Astrocyte of the spinal cord (primary cell): Measurements from ENCODE around the gene SORCS2.

Experiments used
- DNase-seq: peaks from one replicate; pipeline ENCODE4 v3.0.0; 2011; ENCODE audit warnings: low read depth, low spot score
- H3K4me3 ChIP-seq: 2 replicates; pipeline ENCODE4 v1.5.1; 2011; ENCODE audit warnings: low read depth, mild to moderate bottlenecking, low read length, moderate library complexity
- CTCF ChIP-seq: IDR thresholded peaks from 2 replicates; pipeline ENCODE4 v1.5.1; 2012; ENCODE audit warnings: low read depth, mild to moderate bottlenecking, low read length, inconsistent platforms
- in situ Hi-C: cut with HindIII; loops from 2 replicates; pipeline ENCODE4 v1.10.0; 2017; ENCODE audit warnings: low sequenced_read_pairs

Gene SORCS2

GRCh38 chr4:7233601-7234000 is 41.3 kb downstream of the SORCS2 start:
- in situ Hi-C loops = no loop called here
- DNase-seq = no peak
- no peak for TF ChIP-seq CTCF
- no peak overlapping the region for H3K4me3 ChIP-seq

GRCh38 chr4:7234355-7235029 is 42.2 kb downstream of the SORCS2 start:
- TF ChIP-seq CTCF = no peak
- no peak for DNase-seq
- in situ Hi-C loops = no loop called here
- no peak overlapping the region for H3K4me3 ChIP-seq

GRCh38 chr4:7235030-7235380 is 42.7 kb downstream of the SORCS2 start:
- DNase-seq = no peak
- in situ Hi-C loops = no loop called here
- H3K4me3 ChIP-seq = no peak overlapping the region
- no peak for TF ChIP-seq CTCF

GRCh38 chr4:7236847-7237246 is 44.5 kb downstream of the SORCS2 start:
- no peak for TF ChIP-seq CTCF
- H3K4me3 ChIP-seq = no peak overlapping the region
- in situ Hi-C loops = no loop called here
- DNase-seq = no peak

- TF ChIP-seq CTCF = no peak
- H3K4me3 ChIP-seq = no peak overlapping the region
- in situ Hi-C loops = no loop called here
- no peak for DNase-seq
Measured at GRCh38 chr4:7237873-7238272, 45.5 kb downstream of the SORCS2 start.

- TF ChIP-seq CTCF = no peak
- no peak overlapping the region for H3K4me3 ChIP-seq
- in situ Hi-C loops = no loop called here
- no peak for DNase-seq
Measured at GRCh38 chr4:7238300-7238960, 46.1 kb downstream of the SORCS2 start.
